PFSK-1 (cell line): ENCODE data around the gene APBA2.

Source experiments
- FOXP2 ChIP-seq: optimal IDR thresholded peaks from 2 replicates; pipeline ENCODE3; 2011; ENCODE audit warnings: borderline replicate concordance, control low read depth, inconsistent platforms; ENCODE audit not compliant: insufficient read depth; ENCODE audit errors: extremely low read length, extremely low read depth
- POLR2AphosphoS5 ChIP-seq: IDR thresholded peaks from 2 replicates; pipeline ENCODE4 v1.6.1; 2012; ENCODE audit warnings: low read depth, mild to moderate bottlenecking, control low read depth, low read length, moderate library complexity
- SIN3A ChIP-seq: IDR thresholded peaks from 2 replicates; pipeline ENCODE4 v1.6.1; 2012; ENCODE audit warnings: mild to moderate bottlenecking, low read length, moderate library complexity, borderline replicate concordance; ENCODE audit not compliant: insufficient read depth
- TAF1 ChIP-seq: IDR thresholded peaks from 2 replicates; pipeline ENCODE4 v1.6.1; 2012; ENCODE audit warnings: low read length, control low read depth, borderline replicate concordance; ENCODE audit not compliant: insufficient read depth
- TF ChIP-seq, protein P1 (sequence below), 2 experiments: IDR thresholded peaks; 2 replicates each; pipeline versions ENCODE4 v1.6.1 to v1.8.0; 2011 to 2012; ENCODE audit warnings: low read depth in 2 of 2, low read length in 2 of 2, control low read depth in 1 of 2, inconsistent platforms in 1 of 2, mild to moderate bottlenecking in 1 of 2, moderate library complexity in 1 of 2; ENCODE audit not compliant: insufficient read depth in 1 of 2

The APBA2 gene

DNA sequence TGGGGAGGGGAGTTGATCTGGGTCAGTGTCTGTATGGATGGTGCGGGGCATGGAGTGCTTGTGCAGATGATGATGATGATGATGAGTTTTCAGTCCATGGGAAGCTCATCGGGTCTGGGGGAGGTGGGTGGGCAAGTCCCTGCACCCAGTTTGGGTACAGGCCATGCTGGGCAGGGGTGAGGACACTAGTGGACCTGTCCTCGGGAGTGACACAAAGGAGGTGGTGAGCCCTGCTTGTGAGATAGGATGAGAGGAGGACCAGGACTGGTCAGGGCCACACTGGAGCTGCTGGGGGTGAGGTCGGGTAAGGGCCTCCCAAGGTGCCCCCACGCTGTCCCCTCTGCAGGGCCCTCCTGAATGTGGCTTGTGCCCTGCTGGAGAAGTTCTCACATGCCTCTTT, 177.9 kb downstream of the APBA2 start:
- no peak for TF ChIP-seq SIN3A
- TF ChIP-seq, protein P1, sequence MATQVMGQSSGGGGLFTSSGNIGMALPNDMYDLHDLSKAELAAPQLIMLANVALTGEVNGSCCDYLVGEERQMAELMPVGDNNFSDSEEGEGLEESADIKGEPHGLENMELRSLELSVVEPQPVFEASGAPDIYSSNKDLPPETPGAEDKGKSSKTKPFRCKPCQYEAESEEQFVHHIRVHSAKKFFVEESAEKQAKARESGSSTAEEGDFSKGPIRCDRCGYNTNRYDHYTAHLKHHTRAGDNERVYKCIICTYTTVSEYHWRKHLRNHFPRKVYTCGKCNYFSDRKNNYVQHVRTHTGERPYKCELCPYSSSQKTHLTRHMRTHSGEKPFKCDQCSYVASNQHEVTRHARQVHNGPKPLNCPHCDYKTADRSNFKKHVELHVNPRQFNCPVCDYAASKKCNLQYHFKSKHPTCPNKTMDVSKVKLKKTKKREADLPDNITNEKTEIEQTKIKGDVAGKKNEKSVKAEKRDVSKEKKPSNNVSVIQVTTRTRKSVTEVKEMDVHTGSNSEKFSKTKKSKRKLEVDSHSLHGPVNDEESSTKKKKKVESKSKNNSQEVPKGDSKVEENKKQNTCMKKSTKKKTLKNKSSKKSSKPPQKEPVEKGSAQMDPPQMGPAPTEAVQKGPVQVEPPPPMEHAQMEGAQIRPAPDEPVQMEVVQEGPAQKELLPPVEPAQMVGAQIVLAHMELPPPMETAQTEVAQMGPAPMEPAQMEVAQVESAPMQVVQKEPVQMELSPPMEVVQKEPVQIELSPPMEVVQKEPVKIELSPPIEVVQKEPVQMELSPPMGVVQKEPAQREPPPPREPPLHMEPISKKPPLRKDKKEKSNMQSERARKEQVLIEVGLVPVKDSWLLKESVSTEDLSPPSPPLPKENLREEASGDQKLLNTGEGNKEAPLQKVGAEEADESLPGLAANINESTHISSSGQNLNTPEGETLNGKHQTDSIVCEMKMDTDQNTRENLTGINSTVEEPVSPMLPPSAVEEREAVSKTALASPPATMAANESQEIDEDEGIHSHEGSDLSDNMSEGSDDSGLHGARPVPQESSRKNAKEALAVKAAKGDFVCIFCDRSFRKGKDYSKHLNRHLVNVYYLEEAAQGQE (IDR thresholded peaks at IDR 0.05; ENCODE audit: insufficient read depth in 1 of 2, low read depth in 2 of 2, low read length in 2 of 2): no peak
- TF ChIP-seq FOXP2: no peak
- TF ChIP-seq TAF1: no peak
- TF ChIP-seq POLR2AphosphoS5: no peak

DNA sequence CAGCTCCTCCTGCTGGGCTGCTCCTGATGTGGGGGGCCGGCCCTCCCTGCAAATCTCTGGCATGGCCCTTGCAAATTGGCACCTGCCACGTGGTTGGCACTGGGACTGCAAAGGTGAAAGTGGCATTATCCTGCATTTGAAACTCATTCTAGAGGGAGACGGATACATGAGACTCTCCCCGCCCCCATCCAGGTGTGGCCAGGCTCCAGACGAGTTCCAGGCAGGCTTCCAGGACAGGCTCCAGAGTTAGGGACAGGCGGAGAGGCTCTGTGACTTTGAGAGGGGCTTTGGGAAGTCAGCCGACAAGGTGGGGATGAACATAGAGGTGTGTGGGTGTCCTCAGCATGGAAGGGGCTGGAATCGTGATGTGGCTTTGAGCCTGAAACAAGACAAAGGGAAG, 178.5 kb downstream of the APBA2 start:
- TF ChIP-seq, protein P1 (IDR thresholded peaks at IDR 0.05; ENCODE audit: insufficient read depth in 1 of 2, low read depth in 2 of 2, low read length in 2 of 2): no peak
- TF ChIP-seq TAF1 (no peak), FOXP2 (no peak), SIN3A (no peak), POLR2AphosphoS5 (no peak)

DNA sequence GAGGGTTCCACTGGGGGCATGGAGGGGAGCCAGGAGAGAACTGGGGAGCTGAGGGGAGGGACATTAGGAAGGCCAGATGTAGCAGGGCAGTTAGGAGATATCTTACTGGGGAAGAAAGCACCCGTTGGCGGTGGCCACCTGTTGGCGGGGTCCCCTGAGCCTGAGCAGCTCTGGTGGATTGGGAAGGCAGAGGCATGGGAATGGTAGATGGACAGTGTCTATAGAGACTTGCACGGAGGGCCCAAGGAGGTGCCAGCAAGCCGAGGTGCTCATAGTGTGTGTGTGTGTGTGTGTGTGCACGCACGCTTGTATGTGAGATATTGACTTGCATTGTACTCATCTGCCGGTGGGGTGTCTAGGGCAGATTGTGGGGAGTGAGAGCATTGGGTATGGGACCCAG, 179.0 kb downstream of the APBA2 start:
- TF ChIP-seq SIN3A (no peak), TAF1 (no peak), POLR2AphosphoS5 (no peak), FOXP2 (no peak)
- TF ChIP-seq, protein P1 (IDR thresholded peaks at IDR 0.05; ENCODE audit: insufficient read depth in 1 of 2, low read depth in 2 of 2, low read length in 2 of 2): no peak

DNA sequence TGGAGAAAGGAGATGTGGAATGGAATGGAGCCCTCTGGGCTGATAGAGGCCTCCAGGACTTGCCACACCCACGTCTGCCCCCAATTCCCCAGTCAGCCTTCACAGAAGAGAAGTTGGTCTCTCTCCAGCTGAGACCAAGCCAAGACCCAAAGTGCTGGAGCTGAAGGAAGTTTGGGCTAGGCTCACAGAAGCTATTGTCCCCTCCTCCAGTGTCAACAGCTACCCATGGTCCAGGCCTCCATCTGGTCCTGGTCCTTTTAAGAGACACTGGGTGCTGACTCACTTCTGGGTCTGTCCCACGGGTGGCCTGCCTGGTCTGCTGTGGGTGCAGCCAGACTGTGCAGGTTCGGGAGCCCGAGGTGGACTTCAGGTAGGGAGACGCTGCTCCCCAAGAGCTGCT, 179.8 kb downstream of the APBA2 start:
- TF ChIP-seq TAF1: no peak
- TF ChIP-seq FOXP2: no peak
- TF ChIP-seq, protein P1 (IDR thresholded peaks at IDR 0.05; ENCODE audit: insufficient read depth in 1 of 2, low read depth in 2 of 2, low read length in 2 of 2): no peak
- no peak for TF ChIP-seq SIN3A
- no peak for TF ChIP-seq POLR2AphosphoS5

DNA sequence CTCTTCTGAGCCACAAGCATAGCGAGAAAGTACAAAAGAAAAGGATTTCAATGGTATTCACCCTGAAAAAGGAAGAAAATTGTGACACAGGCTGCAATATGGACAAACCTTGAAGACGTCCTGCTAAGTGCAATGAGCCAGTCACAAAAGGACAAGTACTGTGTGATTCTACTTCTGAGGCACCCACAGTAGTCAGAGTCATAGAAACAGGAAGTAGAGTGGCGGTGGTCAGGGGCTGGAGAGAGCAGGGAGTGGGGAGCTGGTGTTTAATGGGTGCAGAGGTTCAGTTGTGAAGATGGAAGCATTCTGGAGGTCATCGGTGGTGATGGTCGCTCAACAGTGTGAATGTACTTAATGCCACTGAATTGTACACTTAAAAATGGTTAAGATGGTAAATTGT, 180.5 kb downstream of the APBA2 start:
- TF ChIP-seq TAF1 (no peak), FOXP2 (no peak), POLR2AphosphoS5 (no peak), SIN3A (no peak)
- TF ChIP-seq, protein P1 (IDR thresholded peaks at IDR 0.05; ENCODE audit: insufficient read depth in 1 of 2, low read depth in 2 of 2, low read length in 2 of 2): no peak
